HG03196 (cell line): ENCODE results near the gene LTBP1.

Source experiments
- ATAC-seq: cut with Tn5 transposase; IDR thresholded peaks from one replicate; pipeline ENCODE4 v1.9.1; 2021; ENCODE audit not compliant: unreplicated experiment

Gene LTBP1

DNA sequence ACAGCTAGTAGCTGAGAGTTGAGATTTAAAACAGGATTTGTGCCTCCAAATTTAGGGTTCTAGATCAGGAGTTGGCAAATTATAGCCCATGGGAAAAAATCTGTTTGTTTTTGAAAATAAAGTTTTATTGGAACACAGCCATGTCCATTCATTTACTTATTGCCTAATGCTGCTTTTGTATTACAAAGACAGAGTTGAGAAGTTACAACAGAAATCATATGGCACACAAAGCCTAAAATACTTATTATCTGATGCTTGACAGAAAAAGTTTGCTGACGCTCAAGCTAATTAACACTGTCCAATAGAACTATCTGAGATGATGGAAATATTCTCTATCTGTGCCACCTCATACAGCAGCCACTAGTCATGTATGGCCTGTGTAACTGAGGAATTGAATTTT is 300.6 kb downstream of the LTBP1 start:
- no peak for ATAC-seq

DNA sequence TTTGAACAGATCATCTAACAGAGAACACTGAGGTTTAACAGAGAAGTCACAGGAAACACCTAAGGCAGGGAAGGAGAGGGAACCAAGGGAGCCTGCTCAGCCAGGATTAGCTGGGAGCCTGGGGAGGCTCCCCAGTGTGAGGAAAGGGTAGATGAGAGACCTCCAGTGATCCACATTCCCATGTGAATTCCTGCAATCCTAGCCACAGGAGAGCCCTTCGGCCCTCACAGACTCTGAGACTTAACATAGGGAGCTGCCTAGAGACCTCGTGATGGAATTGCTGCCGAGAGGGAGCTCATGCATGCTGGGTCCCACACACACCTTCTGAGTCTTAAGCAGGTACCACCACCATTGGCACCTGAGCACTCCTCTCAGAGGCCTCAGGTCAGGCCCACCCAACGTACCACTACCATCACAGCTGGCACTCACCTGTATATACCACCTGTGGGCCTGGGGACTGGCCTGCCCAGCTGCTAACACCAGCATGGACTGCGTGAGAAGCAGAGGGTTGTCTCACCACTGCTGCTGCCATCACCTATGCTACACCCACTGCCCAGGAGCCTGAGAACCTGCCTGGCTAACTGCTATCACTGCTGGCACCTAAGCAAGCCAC is 303.8 kb downstream of the LTBP1 start:
- ATAC-seq: no peak

DNA sequence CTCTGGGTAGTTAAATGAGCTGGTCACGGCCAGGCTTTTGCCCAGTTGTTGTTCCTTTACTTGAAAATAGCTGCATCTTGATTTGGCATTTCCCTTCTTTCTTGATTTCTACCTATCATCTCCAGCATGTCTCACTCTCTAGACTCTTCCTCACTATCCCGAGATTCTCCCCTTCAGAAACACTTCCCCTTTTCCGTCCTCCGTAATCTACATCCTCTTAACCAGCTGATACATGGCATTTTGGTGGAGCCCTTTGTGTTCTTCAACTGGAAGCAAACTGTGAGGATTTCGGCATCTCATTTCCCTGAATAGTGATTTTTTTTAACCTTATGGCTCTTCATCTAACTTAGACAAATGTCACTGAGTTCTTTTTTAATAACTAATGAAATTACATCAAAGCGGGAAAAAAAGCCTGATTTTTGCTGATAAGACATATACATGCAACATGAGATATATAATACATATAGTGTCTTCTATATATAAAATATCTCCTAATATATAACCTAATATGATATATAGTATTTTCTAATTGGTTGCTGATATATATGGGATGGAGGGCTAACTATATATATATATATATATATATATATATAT is 309.5 kb downstream of the LTBP1 start:
- no peak for ATAC-seq

DNA sequence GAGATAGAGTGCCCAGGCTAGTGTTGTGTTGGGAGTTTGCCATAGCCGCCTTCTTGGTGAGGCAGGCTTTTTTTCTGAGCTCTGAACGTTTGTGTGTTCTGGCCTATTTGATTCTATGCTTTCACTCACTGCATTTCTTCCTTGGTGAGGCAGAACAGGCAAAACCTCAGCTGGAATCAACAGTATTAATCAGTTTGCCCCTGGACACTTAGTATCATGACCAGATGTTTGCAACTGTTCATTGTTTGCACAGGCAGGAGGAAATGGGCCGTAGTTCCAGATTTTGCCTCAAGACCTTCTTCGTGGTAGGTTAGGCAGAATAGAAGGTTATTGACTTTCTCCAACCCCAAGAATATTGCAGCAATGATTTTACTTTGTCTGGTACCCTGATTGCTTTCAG is 311.6 kb downstream of the LTBP1 start:
- no peak for ATAC-seq

DNA sequence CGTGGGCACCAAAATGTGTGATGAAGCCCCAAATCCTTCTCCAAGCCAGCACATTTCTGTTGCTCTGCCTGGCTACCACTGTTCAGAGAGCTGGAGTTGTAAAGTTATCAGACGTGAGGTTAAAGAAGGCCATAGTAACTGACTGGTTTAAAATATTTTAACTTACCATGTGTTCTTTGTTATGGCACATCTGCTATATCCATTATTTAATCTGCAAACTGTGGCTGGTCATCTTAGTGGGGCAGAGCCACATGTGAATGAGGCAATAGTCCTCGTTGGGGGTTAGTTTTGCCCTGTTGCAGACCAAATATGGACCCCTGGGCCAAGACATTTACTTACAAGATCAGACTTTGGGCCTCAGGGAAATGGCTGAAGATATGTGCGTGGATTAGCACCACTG is 315.3 kb downstream of the LTBP1 start:
- no peak for ATAC-seq

DNA sequence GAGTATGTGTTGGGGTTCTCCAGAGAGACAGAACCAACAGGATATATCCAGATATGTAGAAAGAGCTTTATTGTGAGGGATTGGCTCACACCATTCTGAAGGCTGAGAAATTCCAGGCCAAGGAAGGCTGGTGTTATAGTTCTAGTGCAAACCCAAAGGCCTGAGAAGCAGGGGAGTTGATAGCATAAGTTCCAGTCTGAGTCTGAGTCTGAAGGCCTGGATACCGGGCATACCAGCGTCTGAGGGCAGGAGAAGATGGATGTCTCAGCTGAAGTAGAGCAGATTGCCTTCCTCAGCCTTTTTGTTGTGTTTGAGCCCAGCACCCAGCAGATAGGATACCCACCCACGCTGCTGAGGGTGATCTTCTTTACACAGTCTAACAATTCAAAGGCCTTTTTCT is 318.0 kb downstream of the LTBP1 start:
- no peak for ATAC-seq

DNA sequence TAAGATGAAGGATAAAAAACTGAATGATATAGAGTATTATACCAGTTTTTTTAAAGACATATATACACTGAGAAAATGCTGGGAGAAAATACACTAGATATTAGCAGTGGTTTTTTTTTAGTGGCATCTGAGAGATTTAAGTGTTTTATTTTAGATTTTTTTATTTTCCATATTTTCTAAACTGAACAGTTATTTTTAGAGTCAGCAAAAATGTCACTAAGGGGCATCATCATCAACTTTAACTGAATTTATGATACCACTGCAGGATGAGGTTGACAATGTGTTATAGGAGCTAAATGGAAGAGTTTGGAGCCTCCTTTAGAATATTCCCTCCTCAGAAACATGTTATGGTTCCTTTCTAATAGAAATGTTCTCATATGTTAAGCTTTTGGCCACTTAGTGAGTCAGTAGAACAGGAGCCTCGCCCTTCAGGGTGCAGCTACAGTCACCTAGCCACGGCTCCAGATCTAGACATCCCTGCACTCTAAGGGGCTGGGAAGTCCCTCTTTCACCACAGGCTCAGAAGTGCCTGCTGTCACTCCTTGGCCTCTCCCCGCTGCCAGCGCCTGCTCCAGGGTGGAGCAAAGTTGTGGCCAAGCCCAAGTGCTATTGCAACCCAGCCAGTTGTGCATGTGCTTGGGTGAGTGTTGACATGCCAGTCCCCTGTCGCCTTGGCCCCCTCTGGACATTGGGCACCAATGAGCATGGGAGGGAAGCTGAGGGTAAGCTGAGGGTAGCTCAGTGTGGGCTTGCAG is 319.0 kb downstream of the LTBP1 start:
- ATAC-seq: no peak

- ATAC-seq: no peak
Observed at GRCh38 chr2:33266467-33266866, 319.7 kb downstream of the LTBP1 start.

GRCh38 chr2:33267043-33267442 is 320.3 kb downstream of the LTBP1 start:
- ATAC-seq: no peak

GRCh38 chr2:33267756-33268155 is 321.0 kb downstream of the LTBP1 start:
- no peak for ATAC-seq

GRCh38 chr2:33268246-33268831 is 321.6 kb downstream of the LTBP1 start:
- no peak for ATAC-seq

DNA sequence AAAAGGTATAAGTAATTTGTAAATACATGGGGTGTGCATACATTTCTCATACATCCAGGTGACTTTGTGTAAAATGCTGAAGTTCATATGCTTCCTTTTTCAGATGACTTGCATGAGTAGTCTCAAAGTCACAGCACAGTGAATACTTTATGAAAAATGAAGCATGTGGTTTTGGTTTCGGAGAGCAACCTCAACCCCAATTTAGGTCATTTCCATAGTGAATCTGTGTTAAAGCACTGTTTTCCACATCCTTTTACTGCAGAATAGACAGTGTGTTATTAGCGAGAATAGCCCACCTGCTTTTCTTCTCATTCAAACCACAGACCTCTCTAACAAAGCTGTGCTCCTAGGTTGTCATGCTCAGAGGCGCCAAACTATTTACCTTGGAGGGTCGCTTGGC is 325.2 kb downstream of the LTBP1 start:
- ATAC-seq: peak; percentile 95

DNA sequence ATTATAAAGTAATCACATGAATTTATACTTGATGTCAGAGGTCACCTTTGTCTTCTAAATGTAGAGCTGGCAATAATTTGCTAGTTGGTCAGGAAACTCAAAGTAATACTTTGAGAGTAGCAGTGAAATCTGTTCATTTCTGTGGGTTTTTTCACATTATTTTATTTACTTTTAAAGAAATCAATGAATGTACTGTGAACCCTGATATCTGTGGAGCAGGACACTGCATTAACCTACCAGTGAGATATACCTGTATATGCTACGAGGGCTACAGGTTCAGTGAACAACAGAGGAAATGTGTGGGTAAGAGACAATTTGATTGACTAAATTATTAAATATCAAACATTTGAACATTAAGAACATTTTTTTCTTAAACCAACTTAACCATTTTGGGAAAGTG is 326.7 kb downstream of the LTBP1 start:
- ATAC-seq: no peak

DNA sequence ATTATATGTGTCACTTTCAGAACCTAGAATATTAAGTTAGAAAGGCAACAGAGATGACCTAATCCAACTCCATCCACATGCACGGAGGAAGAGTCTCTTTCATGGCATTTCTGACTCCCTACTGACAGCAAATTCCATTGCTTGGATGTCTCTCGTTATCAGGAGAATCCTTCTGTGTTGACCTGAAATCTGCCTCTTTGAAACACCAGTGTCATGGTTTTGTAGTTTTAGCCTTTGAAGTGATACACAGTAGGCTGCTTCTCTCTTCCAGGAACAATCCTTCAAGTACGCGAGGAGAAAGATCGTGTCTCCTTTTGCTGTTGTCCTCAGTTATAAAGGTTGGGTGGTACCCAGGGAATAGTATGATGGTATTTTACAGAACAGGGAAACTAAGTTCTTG is 327.8 kb downstream of the LTBP1 start:
- ATAC-seq: no peak

GRCh38 chr2:33275689-33276444 is 329.1 kb downstream of the LTBP1 start:
- no peak for ATAC-seq

GRCh38 chr2:33277002-33277426 is 330.3 kb downstream of the LTBP1 start:
- no peak for ATAC-seq

DNA sequence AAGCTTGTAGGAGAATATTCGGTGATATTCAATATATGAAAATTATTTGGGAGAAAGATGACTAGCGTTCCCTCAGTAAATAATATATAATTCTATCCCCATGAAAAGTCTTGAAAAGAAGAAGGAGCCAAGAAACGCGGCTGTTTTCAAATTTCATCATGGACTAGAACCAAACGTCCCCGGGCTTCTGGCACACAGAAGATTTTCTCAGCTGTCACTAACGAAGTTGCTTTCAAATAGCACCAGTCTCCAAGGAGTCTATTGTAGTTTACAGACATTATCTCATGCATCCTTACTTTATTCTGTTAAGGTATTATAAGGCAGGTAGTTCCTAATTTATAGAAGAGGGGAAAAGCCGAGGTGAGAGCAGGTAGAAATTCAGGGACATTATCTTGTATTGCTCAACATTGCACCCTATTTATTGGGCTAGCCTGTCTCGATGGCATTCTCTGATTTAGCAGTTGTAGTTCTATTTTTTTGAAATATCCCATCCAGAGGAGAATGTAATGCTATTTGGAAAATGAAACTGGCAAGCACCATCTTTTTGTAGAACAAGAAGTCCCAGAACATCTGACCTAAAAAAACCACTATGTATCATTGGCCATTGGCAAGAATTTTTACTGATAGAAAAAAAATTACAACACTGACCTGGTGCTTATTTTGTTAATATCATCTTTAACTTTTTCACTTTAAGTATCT is 331.6 kb downstream of the LTBP1 start:
- ATAC-seq: no peak

DNA sequence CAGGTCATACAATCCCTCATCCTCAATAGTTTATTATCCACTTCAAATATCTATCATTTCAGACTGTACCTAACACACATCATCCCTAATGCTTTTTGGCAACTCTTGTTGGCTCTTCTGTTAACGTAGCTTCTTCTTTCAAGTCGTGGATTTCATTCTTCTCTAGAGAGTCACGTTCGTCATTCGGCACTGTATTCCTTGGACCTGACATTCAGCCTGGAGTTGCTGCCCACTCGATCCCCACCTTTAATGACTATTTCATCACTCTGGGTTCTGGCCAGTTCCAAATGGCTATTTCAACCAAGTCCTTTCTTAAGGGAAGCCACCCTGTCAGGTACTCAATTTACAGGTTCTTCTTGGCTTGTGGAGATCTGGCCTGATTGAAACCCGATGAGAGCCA is 337.5 kb downstream of the LTBP1 start:
- no peak for ATAC-seq

DNA sequence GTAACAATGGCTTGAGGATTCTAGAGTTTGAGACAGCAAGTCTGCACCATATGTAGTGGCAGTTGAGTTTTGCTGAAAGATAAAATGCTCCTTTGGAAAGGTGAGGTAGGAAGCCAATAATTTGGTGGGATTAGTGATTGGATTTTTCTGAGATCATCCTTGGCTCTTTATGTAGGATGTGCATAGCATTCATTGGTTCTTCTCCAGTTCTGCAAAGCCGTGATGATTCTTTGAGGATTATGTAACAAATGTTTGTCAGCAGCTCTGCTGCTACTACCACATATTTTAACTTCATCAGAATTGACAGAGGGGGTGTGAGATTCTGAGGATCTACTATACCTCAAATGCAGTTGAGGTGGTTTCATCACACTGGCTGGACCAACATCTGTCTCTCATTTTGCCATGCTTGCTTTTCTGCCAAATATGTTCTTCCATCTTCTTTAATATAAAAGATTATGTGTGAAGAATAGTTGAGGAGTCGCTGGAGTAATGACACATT is 340.8 kb downstream of the LTBP1 start:
- ATAC-seq: no peak

DNA sequence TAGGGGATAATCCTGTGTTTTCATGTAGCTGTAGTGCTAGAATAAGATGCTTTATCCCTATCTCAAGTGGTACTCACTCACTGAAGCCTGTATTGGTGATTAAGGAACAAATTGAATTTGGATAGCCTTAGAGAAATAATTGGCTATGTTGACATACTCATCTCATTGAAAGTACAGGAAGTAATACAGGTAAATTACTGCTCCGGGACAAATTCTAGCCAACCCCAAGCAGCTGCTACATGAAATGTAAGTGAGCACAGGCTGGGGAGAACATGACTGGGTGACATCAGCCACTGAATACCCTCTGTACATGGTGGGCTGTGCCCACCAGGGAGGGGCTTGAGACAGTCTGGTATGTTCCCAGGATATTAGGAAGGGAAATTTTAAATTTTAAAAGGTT is 341.3 kb downstream of the LTBP1 start:
- ATAC-seq: no peak

GRCh38 chr2:33289961-33290360 is 343.2 kb downstream of the LTBP1 start:
- ATAC-seq: no peak
